Neural cell (in vitro differentiated cells): Measurements from ENCODE around the gene DDX53. TPM values are rescaled to one million over a fixed set of nuclear protein-coding genes. Genes with fewer than 3 reads are reported as not detected.

Experiments used
- H2AFZ ChIP-seq: fragments of 200-600, 300-800 bp; sonication (generic), shearing (Covaris generic); 2 replicates; pipeline ENCODE4 v1.6.0; 2014; ENCODE audit warnings: low read depth, mild to moderate bottlenecking, antibody characterized with exemption, low read length, moderate library complexity
- H3F3A ChIP-seq: fragments of 200-600 bp; shearing (Covaris generic); 2 replicates; pipeline ENCODE4 v1.6.1; 2016; ENCODE audit warnings: mild to moderate bottlenecking, moderate library complexity, mixed read lengths, antibody characterized with exemption, low read length; ENCODE audit not compliant: insufficient read depth, poor library complexity, severe bottlenecking
- H3K27ac ChIP-seq: fragments of 200-600, 300-800 bp; sonication (generic), shearing (Covaris generic); 2 replicates; pipeline ENCODE4 v1.5.1; 2014; ENCODE audit warnings: mild to moderate bottlenecking, low read length, moderate library complexity
- H3K27me3 ChIP-seq: fragments of 300-800, 200-600 bp; sonication (generic), shearing (Covaris generic); 2 replicates; pipeline ENCODE4 v1.6.0; 2014; ENCODE audit warnings: mild to moderate bottlenecking, low read depth, low read length, moderate library complexity; ENCODE audit not compliant: insufficient read depth
- H3K36me3 ChIP-seq: fragments of 300-800, 200-600 bp; sonication (generic), shearing (Covaris generic); 2 replicates; pipeline ENCODE4 v1.5.1; 2014; ENCODE audit warnings: mild to moderate bottlenecking, antibody characterized with exemption, low read length, moderate library complexity; ENCODE audit not compliant: insufficient read depth
- H3K4me2 ChIP-seq: fragments of 300-800, 200-600 bp; sonication (generic), shearing (Covaris generic); 2 replicates; pipeline ENCODE4 v1.6.0; 2014; ENCODE audit warnings: mild to moderate bottlenecking, low read length
- H3K4me3 ChIP-seq: fragments of 300-800, 200-600 bp; sonication (generic), shearing (Covaris generic); 2 replicates; pipeline ENCODE4 v1.5.1; 2014; ENCODE audit warnings: mild to moderate bottlenecking, low read length, moderate library complexity
- H3K79me2 ChIP-seq: fragments of 200-600 bp; shearing (Covaris generic); replicated peaks from 2 replicates; pipeline ENCODE4 v1.6.0; 2014; ENCODE audit warnings: mild to moderate bottlenecking, low read length, moderate library complexity; ENCODE audit not compliant: insufficient read depth
- H3K9ac ChIP-seq: fragments of 300-800, 200-600 bp; sonication (generic), shearing (Covaris generic); 2 replicates; pipeline ENCODE4 v1.6.1; 2016; ENCODE audit warnings: mild to moderate bottlenecking, low read length, mixed read lengths
- H3K9me2 ChIP-seq: fragments of 200-600 bp; shearing (Covaris generic); 2 replicates; pipeline ENCODE4 v1.6.1; 2016; ENCODE audit warnings: mild to moderate bottlenecking, low read length, mixed read lengths; ENCODE audit not compliant: insufficient read depth
- H3K9me3 ChIP-seq: fragments of 200-600, 300-800 bp; sonication (generic), shearing (Covaris generic); 2 replicates; pipeline ENCODE4 v1.6.1; 2016; ENCODE audit warnings: mild to moderate bottlenecking, mixed run types, low read length, moderate library complexity, mixed read lengths
- H4K20me1 ChIP-seq: fragments of 200-600 bp; shearing (Covaris generic); 2 replicates; pipeline ENCODE4 v1.6.1; 2016; ENCODE audit warnings: mild to moderate bottlenecking, mixed run types; ENCODE audit not compliant: insufficient read depth
- CTCF ChIP-seq: fragments of 450-650 bp; IDR thresholded peaks from 2 replicates; pipeline ENCODE4 v1.5.1; 2014; ENCODE audit warnings: antibody characterized with exemption, mild to moderate bottlenecking, moderate library complexity; ENCODE audit not compliant: poor library complexity, severe bottlenecking
- EP300 ChIP-seq: fragments of 450-650 bp; conservative IDR thresholded peaks from 2 replicates; pipeline ENCODE4 v1.6.1; 2014; ENCODE audit warnings: antibody characterized with exemption, mild to moderate bottlenecking, moderate library complexity; ENCODE audit not compliant: poor library complexity, severe bottlenecking
- EZH2 ChIP-seq: fragments of 200-600, 300-800 bp; shearing (Covaris generic), sonication (generic); IDR thresholded peaks from 2 replicates; pipeline ENCODE4 v1.6.1; 2014; ENCODE audit warnings: antibody characterized with exemption, low read length, borderline replicate concordance, mild to moderate bottlenecking; ENCODE audit not compliant: insufficient read depth, poor library complexity, severe bottlenecking
- MXI1 ChIP-seq: fragments of 450-650 bp; conservative IDR thresholded peaks from 2 replicates; pipeline ENCODE4 v1.6.1; 2014; ENCODE audit warnings: antibody characterized with exemption, mild to moderate bottlenecking; ENCODE audit not compliant: poor library complexity, severe bottlenecking
- POLR2AphosphoS5 ChIP-seq: IDR thresholded peaks from 2 replicates; pipeline ENCODE4 v1.6.1; 2012
- RAD21 ChIP-seq: fragments of 450-650 bp; conservative IDR thresholded peaks from 2 replicates; pipeline ENCODE4 v1.6.1; 2014; ENCODE audit warnings: antibody characterized with exemption, mild to moderate bottlenecking, moderate library complexity
- REST ChIP-seq: IDR thresholded peaks from 2 replicates; pipeline ENCODE4 v1.6.1; 2012; ENCODE audit warnings: borderline replicate concordance
- SMC3 ChIP-seq: fragments of 450-650 bp; conservative IDR thresholded peaks from 2 replicates; pipeline ENCODE4 v1.6.1; 2014; ENCODE audit warnings: antibody characterized with exemption, mild to moderate bottlenecking, moderate library complexity; ENCODE audit not compliant: poor library complexity
- TAF1 ChIP-seq: IDR thresholded peaks from 2 replicates; pipeline ENCODE4 v1.6.1; 2012; ENCODE audit warnings: low read depth
- polyA plus RNA-seq: library from polyadenylated mRNA; depleted of rRNA; stranded (reverse); fragments of >200 nt; gene quantifications from 2 replicates; pipeline ENCODE4 v1.2.3, GENCODE V29; 2014

Gene DDX53
- polyA plus RNA-seq, 1 donor from 2014 or later, result not detected

GRCh38 chrX:23003116-23003515, 3.4 kb downstream of the DDX53 start:
- Histone ChIP-seq H3K27ac (no peak overlapping the region), H3K9me3 (no peaks in the 10 kb centered on the region), H3K9ac (no peak overlapping the region), H3K79me2 (no peaks in the 10 kb centered on the region), H3F3A (no peaks in the 10 kb centered on the region), H3K9me2 (no peaks in the 10 kb centered on the region), H3K27me3 (no peaks in the 10 kb centered on the region), H2AFZ (no peak overlapping the region), H3K4me3 (no peak overlapping the region), H3K4me2 (no peak overlapping the region), H4K20me1 (no peaks in the 10 kb centered on the region), H3K36me3 (no peaks in the 10 kb centered on the region)
- TF ChIP-seq REST (no peak), CTCF (no peak), TAF1 (no peak), MXI1 (no peak), RAD21 (no peak), POLR2AphosphoS5 (no peak), EP300 (no peak), EZH2 (no peak), SMC3 (no peak)

DNA sequence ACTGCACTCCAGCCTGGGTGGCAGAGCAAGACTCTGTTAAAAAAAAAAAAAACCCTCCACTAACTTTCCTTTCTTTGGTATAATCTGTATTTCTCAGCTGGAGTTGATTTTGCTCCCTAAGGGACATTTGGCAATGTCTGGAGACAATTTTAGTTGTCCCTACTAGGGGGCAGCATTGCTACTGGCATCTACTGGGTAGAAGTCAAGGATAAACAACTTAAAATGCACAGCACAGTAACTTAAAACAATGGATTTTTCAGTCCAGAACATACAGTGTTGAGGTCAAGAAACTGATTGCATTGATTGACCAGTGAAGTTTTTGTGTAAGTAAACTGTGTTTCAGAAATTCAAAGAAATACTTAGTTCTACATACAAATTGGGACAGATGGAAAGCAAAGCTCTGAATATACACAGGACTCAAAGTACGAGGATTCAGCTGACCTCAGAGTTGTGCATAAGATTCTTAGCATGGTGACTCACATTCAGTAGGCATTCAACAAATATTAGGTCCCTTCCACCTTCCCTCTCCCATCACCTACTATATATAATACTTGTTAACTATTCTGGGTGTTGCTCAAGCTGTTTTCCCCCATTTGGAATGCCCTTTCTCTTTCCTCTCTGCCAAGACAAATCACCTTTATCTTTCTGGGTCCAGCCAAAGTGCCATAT, 8.8 kb downstream of the DDX53 start:
- no peak overlapping the region for H2AFZ ChIP-seq
- no peaks in the 10 kb centered on the region for H3K27me3 ChIP-seq
- no peak overlapping the region for H3K4me2 ChIP-seq
- H3K9ac ChIP-seq, result no peak overlapping the region
- no peaks in the 10 kb centered on the region for H3F3A ChIP-seq
- no peak overlapping the region for H3K4me3 ChIP-seq
- H3K9me3 ChIP-seq, result no peaks in the 10 kb centered on the region
- no peaks in the 10 kb centered on the region for H4K20me1 ChIP-seq
- no peak overlapping the region for H3K27ac ChIP-seq
- TF ChIP-seq CTCF (no peak), POLR2AphosphoS5 (no peak), EP300 (no peak), REST (no peak), SMC3 (no peak), EZH2 (no peak), RAD21 (no peak), MXI1 (no peak), TAF1 (no peak)
- H3K9me2 ChIP-seq, result no peaks in the 10 kb centered on the region
- no peaks in the 10 kb centered on the region for H3K79me2 ChIP-seq
- no peaks in the 10 kb centered on the region for H3K36me3 ChIP-seq
